Renal cortex interstitium (tissue), 11 donors: ENCODE results near the gene LPCAT3. TPM values are rescaled to one million over a fixed set of nuclear protein-coding genes. Genes with fewer than 3 reads are reported as not detected.
A peak's percentile ranks its signal among the peaks of the same experiment; 100 is the strongest.

Experiments used
- DNase-seq, 11 donors: peaks; one replicate each; pipeline ENCODE4 v3.0.0-alpha.2; 2013; ENCODE audit warnings: low read depth in 9 of 11, low spot score in 4 of 11; ENCODE audit errors: extremely low read depth in 1 of 11
- polyA plus RNA-seq, 3 donors: library from polyadenylated mRNA; unstranded; fragments of 120-200 nt; gene quantifications; one replicate each; pipeline ENCODE4 v1.2.1, GENCODE V29; 2013; ENCODE audit not compliant: insufficient read length in 3 of 3

LPCAT3 gene
- polyA plus RNA-seq, 3 donors: 59.1 to 62.3 (median 61.5) TPM

DNA sequence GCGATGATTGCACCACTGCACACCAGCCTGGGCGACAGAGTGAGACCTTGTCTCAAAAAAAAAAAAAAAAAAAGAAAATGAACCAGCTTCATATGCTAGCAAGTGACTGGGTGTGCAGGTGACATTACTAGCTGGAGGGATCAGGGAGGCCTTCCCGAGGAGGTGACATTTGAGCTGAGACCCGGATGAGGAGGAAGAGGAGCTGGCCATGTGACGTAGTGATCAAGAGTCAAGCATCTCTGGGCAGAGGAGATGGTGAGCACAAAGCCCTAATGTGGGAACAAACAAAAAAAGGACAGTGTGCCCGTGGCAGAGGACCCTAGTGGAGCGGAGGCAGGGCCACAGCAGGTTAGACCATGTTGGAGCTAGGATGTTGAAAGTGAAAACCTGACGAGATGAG, 70.7 kb downstream of the LPCAT3 start:
- DNase-seq: no peak

GRCh38 chr12:6946920-6947374, 71.3 kb downstream of the LPCAT3 start:
- DNase-seq: no peak

DNA sequence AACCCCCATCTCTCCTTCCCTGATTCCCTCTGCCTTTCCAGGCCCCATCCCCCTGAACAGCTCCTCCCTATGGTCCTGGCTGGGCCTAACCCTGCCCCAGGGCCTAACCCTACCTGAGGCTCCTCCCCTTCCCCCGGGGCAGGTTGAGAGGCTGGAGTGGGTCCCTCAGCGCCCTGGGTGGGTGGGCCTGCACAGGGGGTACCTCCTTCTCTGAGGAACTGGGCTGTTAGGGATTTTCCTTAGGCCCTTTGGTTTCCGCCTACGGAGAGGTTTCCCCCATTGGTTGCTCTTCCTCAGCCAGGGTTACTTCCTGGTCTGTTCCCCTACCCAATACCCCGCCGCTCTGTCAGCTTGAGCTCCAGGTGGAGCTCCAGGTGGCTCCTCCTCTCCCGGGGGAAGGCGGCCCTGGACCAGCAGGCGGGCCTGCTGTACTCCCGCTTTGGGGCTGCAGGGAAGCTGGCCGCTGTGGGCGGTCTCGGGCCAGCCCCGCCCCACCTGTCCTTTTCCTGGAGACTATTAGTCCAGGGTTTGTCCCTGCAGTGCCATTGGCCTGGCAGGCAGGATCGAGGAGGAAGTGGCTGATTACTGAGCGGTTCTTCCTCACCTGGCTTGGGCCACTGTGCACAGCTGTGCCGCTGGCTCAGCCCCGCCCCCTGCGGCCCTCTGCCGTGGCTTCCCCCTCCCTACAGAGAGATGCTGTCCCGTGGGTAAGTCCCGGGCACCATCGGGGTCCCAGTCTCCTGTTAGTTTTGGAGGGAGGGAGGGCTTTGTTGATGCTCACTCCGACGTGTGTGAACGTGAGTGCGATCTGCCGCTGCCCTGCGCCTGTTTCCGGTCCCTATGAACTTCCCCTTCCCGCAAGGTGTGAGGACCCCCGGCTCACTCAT, 72.0 kb downstream of the LPCAT3 start:
- DNase-seq: peak in 5 of 11 donors; percentile 78 to 89 (median 84)

- DNase-seq: no peak
These were observed 72.7 kb downstream of the LPCAT3 start for GRCh38 chr12:6945613-6946012.

DNA sequence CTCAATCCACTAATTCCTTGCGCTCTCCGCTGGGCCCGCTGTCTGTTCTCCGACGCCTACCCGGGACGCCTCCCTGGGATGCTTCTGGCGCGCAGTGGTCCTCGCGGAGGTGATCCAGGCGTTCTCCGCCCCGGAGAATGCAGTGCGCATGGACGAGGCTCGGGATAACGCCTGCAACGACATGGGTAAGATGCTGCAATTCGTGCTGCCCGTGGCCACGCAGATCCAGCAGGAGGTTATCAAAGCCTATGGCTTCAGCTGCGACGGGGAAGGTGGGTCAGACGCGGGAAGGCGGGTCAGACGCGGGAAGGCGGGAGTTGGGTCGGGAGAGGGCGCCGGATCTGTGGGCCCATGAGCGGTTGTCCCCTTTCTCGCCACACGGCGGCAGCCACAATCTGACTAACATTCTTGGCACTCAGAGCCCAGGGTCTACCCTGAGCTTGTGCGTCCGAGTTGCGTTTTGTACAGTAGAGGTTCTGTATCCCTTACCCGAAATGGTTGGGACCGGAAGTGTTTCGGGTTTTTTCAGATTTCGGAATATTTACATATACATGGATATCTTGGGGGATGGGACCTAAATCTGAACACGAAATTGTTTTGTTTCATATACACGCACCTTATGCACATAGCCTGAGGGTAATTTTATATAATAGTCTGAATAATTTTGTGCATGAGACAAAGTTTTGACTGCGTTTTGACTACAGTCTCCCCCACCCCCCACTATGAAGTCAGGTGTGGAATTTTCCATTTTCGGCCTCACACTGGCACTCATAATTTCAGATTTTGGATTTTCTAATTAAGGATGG, 73.7 kb downstream of the LPCAT3 start:
- peak in 9 of 11 donors; percentile 82 to 94 (median 90) for DNase-seq

- DNase-seq: peak in 9 of 11 donors; percentile 72 to 89 (median 85)
These were observed 74.4 kb downstream of the LPCAT3 start, which contains the start of the genes C12orf57 and RNU7-1 for GRCh38 chr12:6943722-6944380. C12orf57 (plus strand) TSS chr12:6944022; CDS start chr12:6944122, 100 bp downstream. RNU7-1 (plus strand) TSS chr12:6943816.

DNA sequence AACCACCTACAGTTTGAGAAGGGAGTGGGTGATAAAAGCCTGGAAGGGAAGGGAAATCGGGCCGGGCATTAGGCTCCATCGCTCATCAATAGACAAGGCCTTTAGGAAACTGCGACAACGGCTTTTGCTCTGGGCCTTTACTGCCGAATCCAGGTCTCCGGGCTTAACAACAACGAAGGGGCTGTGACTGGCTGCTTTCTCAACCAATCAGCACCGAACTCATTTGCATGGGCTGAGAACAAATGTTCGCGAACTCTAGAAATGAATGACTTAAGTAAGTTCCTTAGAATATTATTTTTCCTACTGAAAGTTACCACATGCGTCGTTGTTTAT, 74.9 kb downstream of the LPCAT3 start:
- peak in 9 of 11 donors; percentile 77 to 92 (median 86) for DNase-seq

GRCh38 chr12:6942331-6942665, 76.0 kb downstream of the LPCAT3 start:
- DNase-seq: no peak

DNA sequence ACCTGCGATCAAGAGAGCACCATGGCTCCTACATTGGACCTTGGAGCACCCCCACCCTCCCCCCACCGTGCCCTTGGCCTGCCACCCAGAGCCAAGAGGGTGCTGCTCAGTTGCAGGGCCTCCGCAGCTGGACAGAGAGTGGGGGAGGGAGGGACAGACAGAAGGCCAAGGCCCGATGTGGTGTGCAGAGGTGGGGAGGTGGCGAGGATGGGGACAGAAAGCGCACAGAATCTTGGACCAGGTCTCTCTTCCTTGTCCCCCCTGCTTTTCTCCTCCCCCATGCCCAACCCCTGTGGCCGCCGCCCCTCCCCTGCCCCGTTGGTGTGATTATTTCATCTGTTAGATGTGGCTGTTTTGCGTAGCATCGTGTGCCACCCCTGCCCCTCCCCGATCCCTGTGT, 76.5 kb downstream of the LPCAT3 start:
- DNase-seq: no peak

- DNase-seq: no peak
These were observed 77.0 kb downstream of the LPCAT3 start for GRCh38 chr12:6941267-6941666.

- DNase-seq: no peak
These were observed 79.1 kb downstream of the LPCAT3 start for GRCh38 chr12:6939191-6939540.

DNA sequence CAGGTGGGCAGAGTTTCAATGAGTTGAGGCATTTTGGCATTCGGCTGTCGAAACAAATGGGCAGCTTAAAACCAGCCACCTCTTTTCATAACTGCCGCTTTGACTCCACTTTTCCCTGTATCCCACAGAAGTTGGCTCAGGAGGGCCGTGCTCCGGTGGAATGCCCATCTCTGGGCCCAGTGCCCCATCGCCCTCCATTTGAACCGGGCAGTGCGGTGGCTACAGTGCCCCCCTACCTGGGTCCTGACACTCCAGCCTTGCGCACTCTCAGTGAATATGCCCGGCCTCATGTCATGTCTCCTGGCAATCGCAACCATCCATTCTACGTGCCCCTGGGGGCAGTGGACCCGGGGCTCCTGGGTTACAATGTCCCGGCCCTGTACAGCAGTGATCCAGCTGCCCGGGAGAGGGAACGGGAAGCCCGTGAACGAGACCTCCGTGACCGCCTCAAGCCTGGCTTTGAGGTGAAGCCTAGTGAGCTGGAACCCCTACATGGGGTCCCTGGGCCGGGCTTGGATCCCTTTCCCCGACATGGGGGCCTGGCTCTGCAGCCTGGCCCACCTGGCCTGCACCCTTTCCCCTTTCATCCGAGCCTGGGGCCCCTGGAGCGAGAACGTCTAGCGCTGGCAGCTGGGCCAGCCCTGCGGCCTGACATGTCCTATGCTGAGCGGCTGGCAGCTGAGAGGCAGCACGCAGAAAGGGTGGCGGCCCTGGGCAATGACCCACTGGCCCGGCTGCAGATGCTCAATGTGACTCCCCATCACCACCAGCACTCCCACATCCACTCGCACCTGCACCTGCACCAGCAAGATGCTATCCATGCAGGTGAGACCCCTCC, 79.7 kb downstream of the LPCAT3 start:
- no peak for DNase-seq

DNA sequence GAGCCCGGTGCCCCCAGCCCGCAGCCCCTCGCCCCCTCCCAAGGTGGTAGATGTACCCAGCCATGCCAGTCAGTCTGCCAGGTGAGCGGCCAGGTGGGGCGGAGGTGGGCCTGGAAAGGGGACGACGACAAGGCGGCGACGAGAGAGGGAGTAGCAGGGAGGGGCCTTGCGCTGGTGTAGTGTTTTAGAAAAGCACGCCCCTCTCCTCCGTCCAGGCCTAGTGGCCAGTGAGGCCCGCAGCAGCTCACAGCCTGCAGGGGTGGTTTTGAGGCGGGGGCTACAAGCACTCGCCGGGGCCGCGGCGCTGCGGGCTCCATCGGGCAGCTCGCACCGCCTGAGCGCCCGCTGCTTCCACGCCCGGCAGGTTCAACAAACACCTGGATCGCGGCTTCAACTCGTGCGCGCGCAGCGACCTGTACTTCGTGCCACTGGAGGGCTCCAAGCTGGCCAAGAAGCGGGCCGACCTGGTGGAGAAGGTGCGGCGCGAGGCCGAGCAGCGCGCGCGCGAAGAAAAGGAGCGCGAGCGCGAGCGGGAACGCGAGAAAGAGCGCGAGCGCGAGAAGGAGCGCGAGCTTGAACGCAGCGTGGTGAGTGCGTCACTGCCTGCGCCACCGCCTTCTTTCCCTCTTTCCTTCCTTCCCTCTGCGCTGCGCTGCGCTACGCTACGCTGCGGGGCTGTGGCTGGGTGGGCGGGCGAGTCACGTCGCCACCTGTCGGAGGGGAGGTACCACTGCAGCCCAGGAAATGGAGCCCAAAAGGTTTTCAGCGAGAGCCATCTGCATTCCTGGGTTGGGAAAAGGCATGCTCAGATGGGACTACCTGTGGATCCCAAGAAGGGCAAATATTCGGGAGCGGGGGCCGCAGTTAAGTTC, 80.6 kb downstream of the LPCAT3 start:
- peak in 9 of 11 donors; percentile 89 to 95 (median 93) for DNase-seq

- no peak for DNase-seq
These were observed 81.4 kb downstream of the LPCAT3 start for GRCh38 chr12:6936636-6937480.

DNA sequence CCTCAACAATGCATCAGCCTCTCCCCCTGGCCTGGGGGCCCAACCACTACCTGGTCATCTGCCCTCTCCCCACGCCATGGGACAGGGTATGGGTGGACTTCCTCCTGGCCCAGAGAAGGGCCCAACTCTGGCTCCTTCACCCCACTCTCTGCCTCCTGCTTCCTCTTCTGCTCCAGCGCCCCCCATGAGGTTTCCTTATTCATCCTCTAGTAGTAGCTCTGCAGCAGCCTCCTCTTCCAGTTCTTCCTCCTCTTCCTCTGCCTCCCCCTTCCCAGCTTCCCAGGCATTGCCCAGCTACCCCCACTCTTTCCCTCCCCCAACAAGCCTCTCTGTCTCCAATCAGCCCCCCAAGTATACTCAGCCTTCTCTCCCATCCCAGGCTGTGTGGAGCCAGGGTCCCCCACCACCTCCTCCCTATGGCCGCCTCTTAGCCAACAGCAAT, 82.1 kb downstream of the LPCAT3 start:
- DNase-seq: no peak

DNA sequence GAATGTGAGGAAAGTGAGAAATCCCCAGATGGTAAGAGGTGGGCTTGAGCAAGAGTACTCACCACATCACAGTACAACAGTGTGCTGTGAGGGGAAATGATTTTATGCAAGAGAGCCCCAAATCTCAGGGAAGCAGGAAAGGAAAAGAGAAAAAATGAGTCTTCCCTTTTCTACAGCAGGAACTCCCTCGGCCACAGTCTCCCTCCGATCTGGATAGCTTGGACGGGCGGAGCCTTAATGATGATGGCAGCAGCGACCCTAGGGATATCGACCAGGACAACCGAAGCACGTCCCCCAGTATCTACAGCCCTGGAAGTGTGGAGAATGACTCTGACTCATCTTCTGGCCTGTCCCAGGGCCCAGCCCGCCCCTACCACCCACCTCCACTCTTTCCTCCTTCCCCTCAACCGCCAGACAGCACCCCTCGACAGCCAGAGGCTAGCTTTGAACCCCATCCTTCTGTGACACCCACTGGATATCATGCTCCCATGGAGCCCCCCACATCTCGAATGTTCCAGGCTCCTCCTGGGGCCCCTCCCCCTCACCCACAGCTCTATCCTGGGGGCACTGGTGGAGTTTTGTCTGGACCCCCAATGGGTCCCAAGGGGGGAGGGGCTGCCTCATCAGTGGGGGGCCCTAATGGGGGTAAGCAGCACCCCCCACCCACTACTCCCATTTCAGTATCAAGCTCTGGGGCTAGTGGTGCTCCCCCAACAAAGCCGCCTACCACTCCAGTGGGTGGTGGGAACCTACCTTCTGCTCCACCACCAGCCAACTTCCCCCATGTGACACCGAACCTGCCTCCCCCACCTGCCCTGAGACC, 82.7 kb downstream of the LPCAT3 start:
- DNase-seq: no peak
